T47D (cell line): Measurements from ENCODE around the gene SHKBP1.

Source experiments
- DNase-seq, 2 experiments: peaks; one replicate each; pipeline versions ENCODE4 v3.0.0 to v3.0.0-alpha.2; 2011 to 2012; ENCODE audit warnings: low read depth in 1 of 2, low spot score in 1 of 2
- JUND ChIP-seq: IDR thresholded peaks from 2 replicates; pipeline ENCODE4 v1.6.1; 2012; ENCODE audit warnings: low read depth
- in situ Hi-C: cut with HindIII; loops from 2 replicates; pipeline ENCODE4 v1.10.0; 2016; ENCODE audit warnings: low sequenced_read_pairs, low pct_unique_long_range_greater_than_20kb

SHKBP1 gene

GRCh38 chr19:40612831-40613689 is 36.4 kb downstream of the SHKBP1 start:
- TF ChIP-seq JUND, result no peak
- in situ Hi-C loops, result no loop called here
- DNase-seq, result peak in 1 of 2 experiments; percentile 35

- no peak for DNase-seq
- in situ Hi-C loops, result no loop called here
These were observed 37.3 kb downstream of the SHKBP1 start for GRCh38 chr19:40613690-40614621.

GRCh38 chr19:40614622-40615411 is 38.1 kb downstream of the SHKBP1 start:
- DNase-seq, result peak in 1 of 2 experiments; percentile 55
- TF ChIP-seq JUND, result no peak
- in situ Hi-C loops, result no loop called here

More at GRCh38 chr19:40613690-40614621, 37.3 kb downstream of the SHKBP1 start:
- no peak for TF ChIP-seq JUND

- no peak for TF ChIP-seq JUND
- no peak for DNase-seq
- in situ Hi-C loops, result no loop called here
These were observed 39.5 kb downstream of the SHKBP1 start for GRCh38 chr19:40616178-40616577.

- in situ Hi-C loops, result no loop called here
- no peak for DNase-seq
These were observed 40.3 kb downstream of the SHKBP1 start for GRCh38 chr19:40616941-40617340.

GRCh38 chr19:40617961-40618360 is 41.3 kb downstream of the SHKBP1 start:
- no peak for DNase-seq
- no peak for TF ChIP-seq JUND
- in situ Hi-C loops, result no loop called here

More at GRCh38 chr19:40616941-40617340, 40.3 kb downstream of the SHKBP1 start:
- TF ChIP-seq JUND, result no peak

- DNase-seq, result no peak
- TF ChIP-seq JUND, result no peak
- in situ Hi-C loops, result no loop called here
These were observed 42.9 kb downstream of the SHKBP1 start for GRCh38 chr19:40619333-40620160.

GRCh38 chr19:40620161-40620485 is 43.5 kb downstream of the SHKBP1 start:
- no peak for TF ChIP-seq JUND
- in situ Hi-C loops, result no loop called here
- DNase-seq, result no peak

- TF ChIP-seq JUND, result no peak
- in situ Hi-C loops, result no loop called here
- no peak for DNase-seq
These were observed 44.6 kb downstream of the SHKBP1 start for GRCh38 chr19:40621283-40621682.

GRCh38 chr19:40621966-40622772 is 45.5 kb downstream of the SHKBP1 start:
- TF ChIP-seq JUND, result no peak
- DNase-seq, result no peak
- in situ Hi-C loops, result no loop called here

- no peak for TF ChIP-seq JUND
- DNase-seq, result no peak
- in situ Hi-C loops, result no loop called here
These were observed 46.1 kb downstream of the SHKBP1 start for GRCh38 chr19:40622773-40623075.
